ENCODE results near the gene C1orf87.

Gene C1orf87, protein sequence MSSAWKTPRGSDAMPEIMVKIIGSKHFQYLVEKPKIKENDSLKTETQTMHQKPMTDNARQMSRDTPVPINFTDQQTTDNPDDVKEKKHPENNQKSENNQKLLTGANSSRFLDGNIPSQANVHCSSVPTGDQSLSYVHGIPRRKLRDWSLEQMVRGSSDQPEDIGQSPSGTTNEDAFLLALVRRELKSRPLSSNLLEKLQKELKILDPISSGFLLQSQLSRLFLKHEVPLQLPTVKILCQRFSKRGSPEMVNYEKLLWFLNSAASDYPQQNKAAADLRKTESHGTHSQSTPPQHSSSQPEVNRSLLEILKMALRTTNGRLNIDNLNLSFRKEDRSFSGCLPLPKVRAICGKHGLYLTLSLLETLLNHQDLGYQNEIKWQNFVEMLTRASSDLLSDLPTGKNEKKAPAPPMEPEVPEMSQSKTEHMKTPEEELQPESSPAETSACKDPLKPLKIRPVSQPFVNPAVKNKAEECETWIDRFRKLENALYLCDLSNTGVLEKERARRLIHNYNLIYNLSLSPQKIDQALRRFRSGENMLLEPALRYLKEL

DNA sequence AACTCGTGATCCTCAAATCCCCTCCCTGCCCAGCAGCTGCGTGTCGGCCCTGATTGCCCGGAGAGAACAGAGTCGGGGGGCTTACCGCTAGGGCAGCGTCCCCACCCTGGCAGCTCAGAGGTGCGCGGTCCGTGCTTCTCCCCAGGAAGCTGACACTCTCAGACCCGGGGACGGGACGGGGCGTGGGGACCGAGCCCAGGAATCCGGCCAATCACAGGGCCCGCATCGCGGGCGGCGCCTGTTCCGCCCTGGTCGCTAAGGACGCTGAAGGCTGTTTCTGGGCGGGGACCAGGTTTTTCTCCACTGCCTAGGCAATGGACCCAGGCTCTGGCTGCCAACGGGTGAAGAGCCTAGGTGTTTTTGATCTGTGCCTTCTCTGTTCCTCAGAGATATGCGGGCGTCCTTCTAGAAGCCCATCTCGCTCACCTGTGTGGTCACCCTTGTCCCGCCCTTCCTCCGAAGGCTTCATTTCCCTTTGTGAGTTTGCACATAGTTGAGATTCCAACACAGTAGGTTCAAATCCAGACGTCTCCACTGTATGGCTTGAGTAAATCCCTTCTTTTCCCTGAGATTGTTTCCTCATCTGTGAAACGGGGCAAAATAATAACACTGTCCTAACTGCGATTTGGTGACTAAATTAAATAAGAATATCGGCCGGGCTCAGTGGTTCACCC, at the start of gene C1orf87:
Gene C1orf87 (minus strand): TSS at position 166 of the 674 bp plus-strand sequence. CDS start 1,127 bp downstream, outside the sequence.
- no peak for FAIRE-seq

DNA sequence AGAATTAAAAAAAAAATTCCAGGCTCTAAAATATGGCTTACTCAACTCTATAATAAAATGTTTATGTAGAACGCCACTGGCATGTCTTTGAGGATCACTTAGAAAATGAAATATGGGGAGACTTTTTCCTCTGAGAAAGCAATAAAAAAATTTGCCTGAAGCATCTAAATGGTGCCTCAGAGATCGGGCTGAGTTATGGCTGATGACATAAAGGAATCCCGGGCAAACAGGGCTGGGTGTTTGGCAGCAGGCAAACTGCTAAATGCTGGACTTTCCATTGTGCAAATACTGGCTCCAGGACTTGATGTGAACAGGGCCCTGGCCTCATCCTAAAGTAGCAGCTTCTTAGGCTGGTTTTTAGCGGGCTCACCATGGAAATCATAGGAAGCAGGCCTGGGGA, 44.5 kb upstream of the C1orf87 start:
- FAIRE-seq = no peak

DNA sequence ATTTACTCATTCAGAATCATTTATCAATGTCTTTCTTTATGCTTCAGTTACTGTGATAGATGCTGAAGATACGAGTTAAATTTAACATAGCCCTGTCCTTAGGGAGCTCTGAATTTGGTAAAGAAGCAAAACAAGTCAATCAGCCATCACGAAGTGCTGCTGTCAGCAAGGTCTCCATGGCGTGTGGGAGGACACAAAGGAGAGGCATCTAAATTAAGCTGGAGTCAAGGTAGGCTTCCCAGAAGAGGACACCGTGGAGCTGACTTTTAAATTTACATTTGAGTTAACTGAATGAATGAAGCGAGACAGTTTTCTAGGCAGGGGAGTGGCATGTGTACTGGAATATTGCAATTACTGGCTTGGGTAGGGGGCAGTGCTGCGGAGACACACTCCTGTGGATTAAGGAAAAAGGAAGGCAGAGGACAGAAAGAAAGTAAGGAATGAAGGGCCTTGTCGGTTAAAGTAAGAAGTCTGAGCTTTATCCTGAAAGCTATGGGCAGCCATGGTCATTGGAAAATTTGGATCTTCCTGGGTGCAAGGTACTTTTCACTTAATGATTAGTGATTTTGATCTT, 41.3 kb upstream of the C1orf87 start:
- no peak for FAIRE-seq

DNA sequence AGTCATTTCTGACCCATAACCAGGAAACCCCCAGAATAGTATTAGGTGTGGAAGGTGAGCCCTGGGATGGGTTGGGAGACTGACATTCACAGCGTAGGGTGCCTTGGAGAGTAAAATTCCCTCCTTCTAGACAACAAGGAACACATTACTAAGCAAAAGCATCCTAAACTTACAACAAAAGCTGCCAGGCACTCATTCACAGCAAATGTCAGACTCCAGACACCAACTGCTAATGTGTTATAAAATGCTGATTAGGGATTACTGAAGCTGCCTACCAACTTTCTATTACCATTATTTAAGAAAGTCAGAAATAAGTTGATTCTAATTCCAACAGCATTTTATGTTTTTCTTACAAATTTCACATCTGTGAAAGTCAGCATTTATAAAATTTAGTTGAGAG, 40.0 kb upstream of the C1orf87 start:
- no peak for FAIRE-seq

DNA sequence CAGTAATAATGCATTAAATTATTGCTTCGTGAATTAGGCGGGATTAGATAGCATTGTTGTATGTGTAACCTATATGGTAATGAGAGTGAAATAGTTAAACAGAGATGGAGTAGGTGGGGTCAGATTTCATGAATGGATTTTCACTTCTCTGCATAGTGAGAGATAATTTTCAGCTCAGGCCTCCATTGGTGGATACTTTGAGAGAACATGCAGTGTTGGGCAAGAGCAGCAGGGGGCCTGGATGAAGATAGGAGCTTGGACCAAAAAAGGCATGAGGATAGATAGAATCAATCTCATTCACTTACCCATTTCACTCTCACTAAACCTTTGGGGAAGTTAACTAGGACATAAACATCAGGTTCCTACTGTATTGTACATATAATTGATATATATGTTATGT, 39.5 kb upstream of the C1orf87 start:
- FAIRE-seq = no peak

DNA sequence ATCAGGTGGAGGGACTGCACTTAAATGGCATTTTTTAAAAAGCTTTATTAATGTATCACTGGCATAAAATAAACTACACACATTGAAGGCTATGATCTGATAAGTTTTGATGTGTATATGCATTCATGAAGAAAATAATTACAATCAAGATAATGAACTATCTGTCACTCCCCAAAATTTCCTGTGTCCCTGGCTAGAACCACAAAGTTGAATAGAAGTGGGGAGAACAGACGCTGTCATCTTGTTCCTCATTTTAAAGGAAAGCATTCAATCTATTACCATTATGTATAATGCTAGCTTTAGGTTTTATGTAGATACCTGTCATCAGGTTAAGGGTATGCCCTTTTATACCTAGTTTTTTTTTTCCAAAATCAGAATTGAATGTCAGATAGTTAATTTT, 38.1 kb upstream of the C1orf87 start:
- FAIRE-seq = no peak

DNA sequence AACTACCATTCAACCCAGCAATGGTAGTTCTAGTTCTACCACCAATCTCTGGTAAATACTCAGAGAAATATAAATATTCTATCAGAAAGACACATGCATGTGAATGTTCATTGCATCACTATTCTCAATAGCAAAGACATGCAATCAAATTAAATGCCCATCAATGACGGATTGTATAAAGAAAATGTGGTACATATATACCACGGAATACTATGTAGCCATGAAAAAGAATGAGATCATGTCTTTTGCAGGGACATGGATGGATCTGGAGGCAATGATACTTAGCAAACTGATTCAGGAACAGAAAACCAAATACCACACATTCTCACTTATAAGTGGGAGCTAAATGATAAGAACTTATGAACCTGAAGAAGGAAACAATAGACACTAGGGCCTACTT, 37.5 kb upstream of the C1orf87 start:
- FAIRE-seq = no peak

DNA sequence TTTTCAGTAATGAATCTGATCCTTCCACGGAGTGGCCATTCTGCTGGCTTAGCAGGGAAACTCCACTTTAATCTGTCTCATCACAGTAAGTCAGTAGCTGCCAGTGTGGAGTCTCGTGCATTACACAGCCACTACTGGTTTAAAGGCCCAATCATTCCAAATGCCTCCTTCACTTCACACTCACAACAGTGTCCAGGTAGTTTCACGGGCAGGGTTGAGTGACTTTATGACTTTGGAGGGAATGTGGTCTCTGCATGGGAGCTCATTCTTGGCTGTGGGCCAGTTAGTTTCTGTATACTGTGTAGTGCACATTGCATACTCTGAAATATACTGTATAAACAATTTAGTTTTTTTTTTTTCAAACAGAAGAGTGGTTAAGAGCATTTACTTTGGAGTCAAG, 34.6 kb upstream of the C1orf87 start:
- FAIRE-seq = no peak

DNA sequence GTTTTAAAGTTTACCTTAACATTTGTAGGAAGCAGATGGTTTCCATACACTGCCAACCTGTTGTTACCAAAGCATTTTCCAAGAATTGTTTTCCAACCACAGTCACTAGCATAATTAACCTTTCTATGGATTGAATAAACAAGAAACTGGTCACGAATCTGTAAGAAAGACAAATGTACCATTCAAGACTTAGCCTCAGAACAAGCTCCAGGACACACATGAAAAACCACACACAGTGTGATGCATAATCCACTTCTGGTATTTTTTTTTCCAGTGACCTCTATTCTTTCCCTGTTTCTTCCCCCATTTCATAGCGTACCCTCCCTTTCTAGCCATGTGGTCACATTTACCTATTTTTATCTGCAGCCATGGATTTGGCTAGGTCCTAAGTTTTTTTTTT, 29.6 kb upstream of the C1orf87 start:
- FAIRE-seq = no peak

DNA sequence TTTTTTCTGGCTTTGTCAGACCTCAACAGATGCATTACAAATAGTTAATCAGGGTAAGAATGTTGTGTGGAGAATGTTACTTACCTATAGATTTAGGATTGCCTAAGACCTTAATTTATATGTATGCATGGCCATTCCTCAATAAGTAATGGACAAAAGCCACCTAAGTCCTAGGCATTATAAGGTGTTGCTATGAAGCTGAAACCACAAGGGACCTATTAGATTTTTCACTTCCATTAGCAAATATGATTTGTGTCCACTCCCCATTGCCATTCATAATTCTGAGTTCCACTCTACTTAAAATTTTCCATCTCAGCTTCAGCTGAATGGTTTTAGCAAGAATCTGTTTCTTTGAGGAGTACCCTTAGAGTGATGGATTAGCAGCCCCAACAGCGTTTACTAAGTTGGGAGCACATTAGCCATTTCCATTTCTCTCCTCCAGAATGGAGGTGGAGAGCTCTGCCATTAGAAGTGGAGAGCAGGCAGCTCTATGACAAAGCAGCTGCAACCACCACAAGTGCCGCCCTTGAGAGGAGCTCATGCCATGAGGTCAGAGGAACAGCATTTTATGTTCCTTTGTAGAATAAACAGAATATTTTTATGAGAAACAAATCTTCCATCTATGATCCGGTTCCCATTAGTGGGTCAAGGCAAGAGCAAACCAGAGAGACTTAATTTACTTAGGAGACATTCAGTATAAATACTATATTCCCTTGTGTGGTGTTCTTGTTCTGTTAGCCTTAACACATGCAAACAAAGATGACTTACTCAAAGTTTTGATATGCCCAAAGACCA, 28.9 kb upstream of the C1orf87 start:
- no peak for FAIRE-seq

DNA sequence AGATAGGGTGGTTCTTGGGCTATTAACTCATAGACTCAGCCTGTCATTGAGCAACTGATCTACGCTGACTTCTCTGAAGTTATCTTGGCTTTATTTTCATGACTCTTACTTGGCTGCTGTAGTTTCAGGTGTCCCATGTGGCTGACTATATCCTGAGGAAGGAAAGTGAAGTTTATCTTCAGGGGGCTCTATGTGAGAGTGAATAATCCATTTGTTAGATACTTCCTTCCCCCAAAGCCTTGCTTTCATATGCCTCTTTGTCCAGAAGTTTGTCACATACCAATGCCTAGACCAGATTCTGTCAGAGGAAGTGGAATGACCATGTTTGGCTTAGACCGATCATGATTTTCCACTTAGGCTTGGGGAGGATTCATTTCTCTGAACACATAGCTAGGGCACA, 27.9 kb upstream of the C1orf87 start:
- FAIRE-seq = no peak

DNA sequence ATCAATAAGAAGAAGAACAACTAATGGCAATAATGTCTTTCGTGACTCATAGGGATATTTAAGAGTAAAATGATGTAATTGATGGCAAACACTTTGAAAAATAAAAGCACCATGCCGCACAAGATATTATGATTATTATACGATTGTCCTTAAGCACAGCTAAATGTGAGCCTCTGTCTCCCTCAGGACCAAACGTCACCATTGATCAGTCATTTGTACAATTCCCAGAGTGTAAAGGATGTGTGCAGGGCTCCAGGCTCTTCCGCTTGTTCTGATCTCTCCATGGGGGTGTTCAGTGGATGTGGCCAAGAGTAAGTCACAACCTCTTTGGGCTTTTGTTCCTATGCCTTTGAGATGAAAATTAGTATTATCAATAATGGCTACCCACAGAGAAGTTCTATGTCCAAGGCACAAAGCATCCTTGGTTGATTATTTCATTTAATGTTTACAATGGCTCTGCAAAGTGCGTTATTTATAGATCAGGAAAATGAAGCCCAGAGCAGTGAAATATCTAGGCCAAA, 17.7 kb upstream of the C1orf87 start:
- no peak for FAIRE-seq

DNA sequence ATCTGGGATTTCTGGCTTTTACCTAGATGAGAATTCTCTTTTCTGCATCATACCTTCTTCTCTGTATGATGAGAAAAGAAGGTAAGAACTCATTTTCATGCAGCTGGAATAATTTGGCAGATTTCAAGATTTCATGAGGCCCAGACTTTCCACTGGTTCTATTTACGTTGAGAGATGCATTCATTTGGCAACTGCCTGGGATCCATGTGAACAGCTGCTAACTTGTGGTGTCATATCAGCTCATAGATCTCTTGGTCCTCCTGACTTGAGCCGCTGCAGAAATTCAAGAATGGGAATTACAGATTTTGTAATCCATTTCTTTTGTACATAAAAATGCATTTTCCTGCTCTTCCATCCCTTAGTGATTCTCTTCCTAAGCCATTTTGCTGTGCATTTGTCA, 17.1 kb upstream of the C1orf87 start:
- FAIRE-seq = no peak

DNA sequence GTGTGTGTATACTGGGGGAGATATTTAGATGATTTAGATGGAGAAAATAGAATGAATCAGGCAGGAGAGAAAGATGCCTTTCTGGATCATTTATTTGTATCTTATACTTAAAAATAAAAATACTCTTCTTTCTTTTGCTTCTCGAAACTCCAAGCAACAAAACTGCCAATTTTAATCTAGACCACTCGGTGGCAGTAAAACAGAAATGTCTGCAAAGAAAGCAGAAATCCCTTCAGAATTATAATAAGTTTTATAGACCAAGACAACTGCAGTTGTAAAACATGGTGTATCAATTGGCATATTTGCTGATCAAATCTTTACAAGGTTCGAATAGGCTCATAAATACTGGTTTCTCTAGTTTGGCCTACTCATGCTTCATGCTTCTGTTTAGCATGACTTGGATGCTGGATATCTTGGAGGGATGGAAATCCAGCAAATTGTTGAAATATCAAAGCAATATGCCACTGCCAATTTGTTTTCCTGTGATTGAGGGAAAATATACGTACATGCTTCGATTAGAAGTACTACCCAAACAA, 15.1 kb upstream of the C1orf87 start:
- FAIRE-seq = no peak

DNA sequence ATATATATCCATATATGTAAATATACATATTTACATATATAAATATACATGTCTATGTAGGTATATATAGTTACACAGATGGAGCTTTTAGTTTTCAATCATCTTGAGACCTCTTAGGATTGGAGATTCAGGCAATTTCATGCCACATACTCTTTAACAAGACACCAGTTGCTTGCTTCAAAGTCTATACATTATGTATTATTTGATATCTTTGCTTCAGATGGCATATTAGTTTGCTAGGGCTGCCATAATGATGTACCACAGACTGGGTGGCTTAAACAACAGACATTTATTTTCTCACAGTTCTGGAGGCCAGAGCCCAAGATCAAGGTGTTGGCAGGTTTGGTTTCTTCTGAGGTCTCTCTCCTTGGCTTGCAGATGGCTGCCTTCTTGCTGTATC, 14.1 kb upstream of the C1orf87 start:
- FAIRE-seq = no peak

DNA sequence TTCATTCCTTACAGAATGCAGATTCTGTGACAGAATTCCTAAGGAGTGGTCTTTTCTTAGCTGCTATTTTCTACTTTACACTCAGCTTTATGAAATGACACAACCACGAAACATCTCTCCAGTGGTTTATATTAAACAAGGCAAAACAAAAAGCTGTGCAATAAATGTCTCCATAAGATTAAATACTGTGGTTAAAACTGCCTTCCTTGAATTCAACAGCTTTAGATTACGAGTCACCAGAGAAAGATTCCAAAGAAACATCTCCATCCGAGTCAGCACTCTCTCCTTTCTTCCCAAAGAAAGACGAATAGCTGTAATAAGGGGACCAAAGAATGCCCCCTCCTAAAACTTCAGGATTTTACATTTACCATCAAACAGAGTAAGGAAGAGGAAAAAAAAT, 4.6 kb upstream of the C1orf87 start:
- FAIRE-seq = no peak

DNA sequence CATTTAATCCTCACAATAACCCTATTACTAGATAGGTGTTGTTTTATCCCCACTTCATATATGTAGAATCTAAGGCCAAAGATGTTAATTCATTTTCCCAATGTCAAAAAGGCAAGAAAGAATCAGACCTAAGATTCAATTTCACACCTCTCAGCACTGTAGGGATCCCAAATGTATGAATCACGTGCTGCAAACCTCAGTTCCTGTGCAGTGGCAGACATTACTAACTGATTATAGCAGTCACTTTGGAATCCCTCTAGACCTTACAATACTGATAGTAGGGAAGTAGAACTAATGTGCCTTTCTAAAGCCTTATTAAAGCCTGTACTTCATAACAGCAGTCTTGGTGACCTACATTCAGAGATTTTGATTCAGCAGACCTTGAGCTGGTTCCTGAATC, 2.3 kb downstream of the C1orf87 start:
- no peak for FAIRE-seq

DNA sequence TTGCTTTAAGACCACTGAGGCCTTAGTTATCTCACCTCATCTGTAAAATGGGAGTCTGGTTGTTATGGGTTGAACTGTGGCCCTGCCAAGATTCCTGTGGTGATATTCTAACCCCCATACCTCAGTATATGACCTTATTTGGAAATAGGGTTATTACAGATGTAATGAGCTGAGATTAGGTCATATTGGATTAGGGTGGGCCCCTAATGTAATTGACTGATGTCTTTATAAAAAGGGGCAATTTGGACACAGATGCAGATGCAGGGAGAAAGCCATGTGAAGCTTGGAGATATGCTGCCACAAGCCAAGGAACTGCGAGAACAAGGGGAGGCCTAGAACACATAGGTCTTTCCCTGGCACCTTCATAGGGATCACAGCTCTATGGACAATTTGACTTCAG, 3.9 kb downstream of the C1orf87 start:
- FAIRE-seq = no peak

DNA sequence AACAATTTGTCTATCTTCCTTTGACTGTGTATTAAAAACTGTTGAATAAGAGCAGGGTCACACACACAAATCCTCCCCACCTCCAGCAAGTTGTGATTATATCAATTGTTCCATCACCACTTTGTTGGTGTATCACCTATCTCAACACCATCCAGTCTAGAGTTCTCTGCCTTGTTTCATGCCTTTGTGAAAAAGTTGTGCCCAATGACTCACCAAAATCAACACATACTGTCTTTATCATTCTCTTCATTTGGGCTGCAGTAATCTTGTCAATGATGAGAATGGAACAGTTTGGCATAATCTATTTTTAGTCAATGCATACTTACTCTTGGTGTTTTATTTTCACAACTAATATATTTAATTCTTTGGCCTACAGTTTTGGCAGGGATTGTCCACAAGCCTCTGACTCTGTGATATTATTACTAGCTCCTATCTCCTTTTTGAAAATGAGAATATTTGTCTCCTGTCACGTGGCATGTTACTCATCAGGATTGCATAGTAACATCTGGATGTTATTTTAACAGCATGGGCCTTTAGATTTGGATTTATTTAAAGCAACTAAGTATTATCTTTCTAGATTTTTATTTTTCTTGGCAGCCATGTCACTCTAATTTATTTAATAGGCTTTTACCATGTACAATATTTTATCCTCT, 5.1 kb downstream of the C1orf87 start:
- FAIRE-seq = no peak

DNA sequence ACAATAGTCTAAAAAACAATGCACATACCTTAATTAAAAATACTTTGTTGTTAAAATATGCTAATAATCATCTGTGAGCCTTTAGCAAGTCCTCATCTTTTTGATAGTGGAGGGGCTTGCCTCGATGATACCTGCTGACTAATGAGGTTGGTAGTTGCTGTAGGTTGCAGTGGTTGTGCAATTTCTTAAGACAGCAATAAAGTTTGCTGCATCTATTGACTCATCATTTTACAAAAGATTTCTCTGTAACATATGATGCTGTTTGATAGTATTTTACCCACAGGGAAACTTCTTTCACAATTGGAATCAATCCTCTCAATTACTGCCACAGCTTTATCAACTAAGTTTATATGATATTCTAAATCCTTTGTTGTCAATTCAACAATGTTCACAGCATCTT, 7.6 kb downstream of the C1orf87 start:
- no peak for FAIRE-seq

DNA sequence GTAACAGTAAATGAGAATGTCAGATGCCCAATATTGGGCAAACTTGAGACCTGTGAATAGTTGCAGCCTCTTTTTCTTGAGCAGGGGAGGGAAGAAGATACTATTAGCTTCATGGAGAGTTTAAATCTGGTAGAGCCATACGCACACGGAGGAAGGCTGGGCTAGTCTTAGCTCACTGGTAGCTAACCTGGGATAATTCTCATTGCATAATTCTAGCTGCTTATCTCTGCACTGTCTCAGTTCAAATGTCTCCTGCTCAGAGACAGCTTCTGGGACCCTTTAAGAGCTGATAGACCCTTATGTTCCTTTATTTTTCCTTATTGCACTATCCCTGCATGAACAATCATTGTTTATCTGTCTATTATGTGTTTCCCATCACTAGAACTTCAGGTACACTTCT, 8.4 kb downstream of the C1orf87 start:
- no peak for FAIRE-seq

DNA sequence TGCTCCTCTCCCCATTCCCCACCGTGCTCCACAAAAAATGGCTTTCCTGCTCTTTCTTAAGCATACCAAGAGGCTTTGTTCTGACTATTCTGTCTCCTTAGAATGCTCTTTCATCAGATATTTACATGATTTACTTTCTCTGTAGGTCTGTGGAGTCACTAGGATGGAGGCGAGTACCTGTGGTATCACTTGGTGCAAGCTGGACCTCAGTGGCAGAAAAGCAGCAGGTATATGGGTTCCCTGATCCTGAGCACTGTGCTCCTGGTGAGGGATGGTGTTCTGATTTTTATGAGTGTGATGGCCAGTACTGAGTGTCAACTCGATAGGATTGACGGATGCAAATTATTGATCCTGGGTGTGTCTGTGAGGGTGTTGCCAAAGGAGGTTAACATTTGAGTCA, 10.0 kb downstream of the C1orf87 start:
- FAIRE-seq = no peak
